ENCODE measurements around the gene EAPP. TPM values are rescaled to one million over a fixed set of nuclear protein-coding genes. Genes with fewer than 3 reads are reported as not detected.

EAPP gene
- total and polyA plus RNA-seq, 2 experiments from 2014 or later: 25.0 to 53.6 TPM

- TF ChIP-seq ZNF462 (CRISPR knock-in tag; IDR thresholded peaks at IDR 0.05): no peak
- TF ChIP-seq POLR2AphosphoS5 (IDR thresholded peaks at IDR 0.05; ENCODE audit: low read depth): no peak
- no peak for TF ChIP-seq ZNF331 (CRISPR knock-in tag; IDR thresholded peaks at IDR 0.05; ENCODE audit: low read depth)
- TF ChIP-seq ZNF114 (CRISPR knock-in tag; IDR thresholded peaks at IDR 0.05): no peak
Measured at GRCh38 chr14:34507884-34508283, 31.6 kb downstream of the EAPP start (continued).

- no peak for ATAC-seq
- no peak overlapping the region for H3K4me2 ChIP-seq
- no peak for DNase-seq (ENCODE audit: low spot score)
- H2AFZ ChIP-seq: no peak overlapping the region
- H3K9me2 ChIP-seq (ENCODE audit: insufficient read depth): no peaks in the 10 kb centered on the region
- no peaks in the 10 kb centered on the region for H3K36me3 ChIP-seq (ENCODE audit: insufficient read depth)
- H3K4me3 Mint-ChIP-seq: no peak overlapping the region
- H3K79me2 ChIP-seq (replicated peaks; ENCODE audit: insufficient read depth): no peaks in the 10 kb centered on the region
- peaks cover 3% of the 10 kb centered on the region for H3K27me3 Mint-ChIP-seq (ENCODE audit: insufficient read depth, low read depth, poor library complexity)
- no peak overlapping the region for H3K4me3 ChIP-seq
- no peak overlapping the region for H3K27ac ChIP-seq (ENCODE audit: low read depth)
- H3K36me3 Mint-ChIP-seq (ENCODE audit: low read depth): no peaks in the 10 kb centered on the region
- H3K27me3 ChIP-seq (ENCODE audit: insufficient read depth): no peaks in the 10 kb centered on the region
- H4K20me1 ChIP-seq (replicated peaks; ENCODE audit: insufficient read depth): no peaks in the 10 kb centered on the region
- H3K4me1 Mint-ChIP-seq: peaks cover 8% of the 10 kb centered on the region; the same call in 2 of the 3 replicates
- H3F3A ChIP-seq (replicated peaks; ENCODE audit: low read depth): no peaks in the 10 kb centered on the region
- peaks cover 10% of the 10 kb centered on the region for H3K4me1 ChIP-seq (ENCODE audit: insufficient read depth)
- H3K9me3 Mint-ChIP-seq: no peaks in the 10 kb centered on the region; the same call in 2 of the 3 replicates
- no peak overlapping the region for H3K27ac Mint-ChIP-seq
- TF ChIP-seq EZH2phosphoT487 (IDR thresholded peaks at IDR 0.05; ENCODE audit: unreplicated experiment): no peak
- no peak for TF ChIP-seq ZNF331 (CRISPR knock-in tag; IDR thresholded peaks at IDR 0.05; ENCODE audit: low read depth)
- TF ChIP-seq JUNB (IDR thresholded peaks at IDR 0.05; ENCODE audit: unreplicated experiment): no peak
- TF ChIP-seq NANOG (IDR thresholded peaks at IDR 0.05; ENCODE audit: borderline replicate concordance): no peak
- no peak for TF ChIP-seq CREB1 (CRISPR knock-in tag; IDR thresholded peaks at IDR 0.05; ENCODE audit: low read depth)
- TF ChIP-seq POLR2AphosphoS5 (IDR thresholded peaks at IDR 0.05; ENCODE audit: low read depth): no peak
- TF ChIP-seq STAT1 (IDR thresholded peaks at IDR 0.05; ENCODE audit: unreplicated experiment): no peak
- TF ChIP-seq CTCF (conservative IDR thresholded peaks at IDR 0.05; ENCODE audit: low read depth in 2 of 2): no peak
Measured at GRCh38 chr14:34507459-34507858, 32.0 kb downstream of the EAPP start.
